Brain pericyte (primary cell): ENCODE measurements around the gene KIZ.

Experiments
- DNase-seq: peaks from one replicate; pipeline ENCODE4 v3.0.0-alpha.2; 2012; ENCODE audit warnings: low read depth, low spot score

The KIZ gene

DNA sequence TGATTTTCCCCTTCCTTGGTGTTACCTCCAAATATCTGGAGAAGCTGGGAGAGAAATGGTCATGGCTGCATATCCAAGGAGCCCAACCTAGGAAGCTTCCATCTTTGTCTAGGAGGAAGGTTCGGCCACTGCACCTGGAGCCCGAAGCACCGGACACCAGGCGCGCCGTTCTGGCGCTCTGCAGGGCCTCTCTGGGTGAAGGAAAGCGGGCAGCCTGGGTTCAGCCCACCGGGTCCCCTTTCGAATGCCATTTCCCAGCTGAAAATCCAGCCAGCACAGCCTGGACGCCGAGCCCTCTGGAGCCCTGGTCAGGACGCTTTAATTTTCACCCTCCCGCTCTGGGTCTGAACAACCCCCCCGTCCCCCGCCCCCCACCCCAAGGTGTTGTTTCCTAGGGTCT is 21.0 kb upstream of the KIZ start:
- DNase-seq: no peak

- DNase-seq: no peak
Observed at GRCh38 chr20:21105429-21106170, 20.3 kb upstream of the KIZ start.

DNA sequence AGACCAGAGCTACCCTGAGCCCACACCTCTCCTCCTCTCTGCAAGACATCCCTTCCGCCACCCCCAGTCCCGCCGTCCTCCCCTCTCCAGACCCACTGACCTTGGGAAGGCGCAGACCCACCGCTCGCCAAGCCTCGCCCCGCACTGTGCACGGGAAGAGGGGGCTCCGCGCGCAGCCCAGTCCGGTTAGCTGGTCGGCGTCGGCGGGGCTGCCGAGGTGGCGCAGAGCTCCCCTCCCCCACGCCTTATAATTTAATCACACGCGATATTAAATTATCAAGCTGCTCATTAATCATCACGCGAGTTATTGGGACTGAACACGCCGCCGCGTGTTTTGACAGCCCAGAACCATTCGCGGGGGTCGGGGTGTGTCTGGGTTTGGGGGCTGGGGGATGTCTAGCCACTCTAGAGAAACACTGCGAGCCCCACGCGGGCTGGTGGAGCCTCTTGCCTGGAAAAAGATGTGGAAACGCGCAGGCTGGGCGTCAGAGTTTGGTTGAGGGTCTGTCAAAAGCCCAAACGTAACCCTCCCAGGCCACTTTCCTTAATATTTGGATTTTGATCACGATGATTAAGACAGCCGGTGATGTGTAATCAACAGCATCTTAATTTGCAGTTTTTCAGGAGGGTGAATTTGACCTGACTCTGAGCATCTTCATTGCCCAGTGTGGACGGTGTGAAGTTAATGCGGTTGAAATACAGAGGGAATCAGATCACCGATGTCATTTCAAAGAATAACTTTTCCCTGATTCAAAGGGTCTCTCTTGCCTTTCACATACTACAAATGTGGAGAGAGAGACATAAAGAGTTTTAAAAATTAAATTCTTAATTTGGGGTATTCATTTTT is 19.5 kb upstream of the KIZ start, which contains the start of gene LINC00237:
Gene LINC00237, minus strand, starts transcription at position 188 of the 847 bp plus-strand sequence.
- no peak for DNase-seq

GRCh38 chr20:21109144-21109543 is 16.7 kb upstream of the KIZ start:
- DNase-seq: no peak

- DNase-seq: no peak
Observed at GRCh38 chr20:21110811-21111210, 15.1 kb upstream of the KIZ start.

- DNase-seq: no peak
Observed at GRCh38 chr20:21111416-21111815, 14.5 kb upstream of the KIZ start.

DNA sequence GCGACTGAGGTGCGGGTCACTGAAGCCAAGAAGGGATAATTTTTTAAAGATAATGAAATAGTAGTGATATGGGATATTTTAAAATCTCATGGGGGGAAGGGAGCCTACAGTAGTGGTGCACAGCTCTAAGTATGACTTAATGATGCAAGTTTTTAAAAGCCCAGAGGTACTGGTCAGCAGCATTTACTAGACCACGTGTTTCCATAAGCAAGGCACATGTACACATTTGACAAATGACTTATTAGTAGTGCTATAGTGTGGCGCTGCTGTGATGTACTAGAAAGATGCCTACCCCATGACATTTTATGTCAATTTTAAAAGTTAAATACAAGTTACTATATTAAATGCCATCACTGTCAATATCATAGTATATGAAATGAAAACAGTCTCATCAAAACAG is 12.2 kb upstream of the KIZ start:
- no peak for DNase-seq

DNA sequence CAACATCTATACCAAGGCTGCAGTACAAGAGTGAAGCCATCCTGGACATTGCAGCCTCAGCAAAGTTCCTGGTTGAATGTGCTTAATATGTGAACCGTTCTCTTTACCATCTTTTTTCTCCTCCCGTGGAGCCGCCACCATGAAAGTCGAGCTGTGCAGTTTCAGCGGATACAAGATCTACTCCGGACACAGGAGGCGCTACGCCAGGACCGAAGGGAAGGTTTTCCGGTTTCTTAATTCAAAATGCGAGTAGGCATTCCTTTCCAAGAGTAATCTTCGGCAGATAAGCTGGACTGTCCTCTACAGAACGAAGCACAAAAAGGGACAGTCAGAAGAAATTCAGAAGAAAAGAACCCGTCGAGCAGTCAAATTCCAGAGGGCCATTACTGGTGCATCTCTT is 11.3 kb upstream of the KIZ start:
- DNase-seq: no peak

DNA sequence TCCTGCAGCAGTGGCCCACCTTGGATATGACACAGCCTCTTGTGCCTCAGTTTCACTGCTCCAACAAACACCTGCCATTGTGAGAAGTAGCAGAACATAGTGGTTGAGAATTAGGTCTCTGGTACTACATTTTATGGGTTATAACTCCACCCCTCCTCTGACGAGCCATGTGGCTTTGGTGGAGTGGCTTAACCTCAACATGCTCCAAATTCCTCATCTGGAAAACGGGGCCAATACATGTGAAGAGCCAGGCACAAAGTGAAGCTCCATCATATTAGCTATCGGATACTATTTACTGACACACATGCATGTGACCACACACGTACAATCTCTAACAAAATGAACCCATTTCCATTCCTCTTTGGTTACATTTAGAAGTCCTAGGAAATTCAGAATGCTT is 8.4 kb upstream of the KIZ start:
- DNase-seq: no peak

GRCh38 chr20:21118138-21118537 is 7.7 kb upstream of the KIZ start:
- no peak for DNase-seq

DNA sequence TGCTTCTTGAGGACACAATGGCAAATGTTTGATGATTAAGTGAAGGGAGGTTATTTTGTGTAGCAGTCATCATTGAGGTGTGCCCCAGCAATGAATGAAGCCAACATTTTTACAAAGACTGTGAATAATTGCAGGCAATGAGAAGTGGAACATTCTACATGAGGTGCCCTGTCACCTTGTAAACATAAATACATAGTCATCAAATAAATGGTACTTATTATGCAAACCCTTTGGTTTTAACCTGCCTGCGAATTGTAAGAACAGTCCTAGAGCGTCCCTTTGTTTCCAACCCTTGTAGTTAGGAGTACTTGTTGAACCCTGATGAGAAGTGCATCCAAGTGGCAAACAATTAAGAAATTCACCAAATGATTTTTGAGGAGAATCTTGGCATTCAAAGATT is 7.1 kb upstream of the KIZ start:
- DNase-seq: no peak

- no peak for DNase-seq
Observed at GRCh38 chr20:21124190-21124589, 1.7 kb upstream of the KIZ start.

- no peak for DNase-seq
Observed at GRCh38 chr20:21125072-21125848, 622 bp upstream of the KIZ start.

- no peak for DNase-seq
Observed at GRCh38 chr20:21126581-21126870, 644 bp downstream of the KIZ start.

DNA sequence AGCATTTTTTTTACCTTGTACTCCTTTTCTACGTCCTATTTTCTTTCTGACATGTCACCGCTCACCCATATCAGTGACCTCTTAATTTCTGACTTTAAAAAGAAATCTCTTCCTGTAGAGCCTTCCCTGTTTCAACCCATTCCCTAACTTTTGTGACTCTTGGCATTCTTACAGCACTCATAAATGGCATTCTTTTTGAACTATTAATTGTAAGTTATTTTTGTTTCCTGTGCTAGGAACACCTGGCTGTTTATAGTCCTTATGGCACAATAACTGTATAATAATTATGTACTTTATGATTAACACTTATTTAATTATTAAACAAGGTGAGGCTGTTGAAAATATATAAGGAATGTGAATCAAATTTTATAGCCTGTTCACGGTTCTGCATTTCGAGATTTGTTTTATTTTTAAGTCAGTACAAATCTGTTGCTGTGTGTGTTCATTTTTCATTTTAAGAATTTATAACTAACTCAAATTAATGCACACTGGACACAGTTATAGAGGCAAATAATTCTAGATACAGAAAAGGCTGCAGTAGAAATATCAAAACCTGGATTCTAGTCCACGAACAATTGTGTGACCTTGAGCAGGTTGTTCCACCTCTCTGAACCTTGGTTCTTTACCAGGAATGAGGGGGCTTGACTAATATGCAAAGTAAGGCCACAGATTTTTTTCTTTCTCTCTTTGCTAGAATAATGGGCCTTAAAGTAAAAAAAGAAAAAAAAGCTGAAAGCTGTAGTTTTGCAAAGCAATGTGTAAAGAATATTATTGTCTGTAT is 1.5 kb downstream of the KIZ start:
- DNase-seq: no peak

- no peak for DNase-seq
Observed at GRCh38 chr20:21129861-21130260, 4.0 kb downstream of the KIZ start.

DNA sequence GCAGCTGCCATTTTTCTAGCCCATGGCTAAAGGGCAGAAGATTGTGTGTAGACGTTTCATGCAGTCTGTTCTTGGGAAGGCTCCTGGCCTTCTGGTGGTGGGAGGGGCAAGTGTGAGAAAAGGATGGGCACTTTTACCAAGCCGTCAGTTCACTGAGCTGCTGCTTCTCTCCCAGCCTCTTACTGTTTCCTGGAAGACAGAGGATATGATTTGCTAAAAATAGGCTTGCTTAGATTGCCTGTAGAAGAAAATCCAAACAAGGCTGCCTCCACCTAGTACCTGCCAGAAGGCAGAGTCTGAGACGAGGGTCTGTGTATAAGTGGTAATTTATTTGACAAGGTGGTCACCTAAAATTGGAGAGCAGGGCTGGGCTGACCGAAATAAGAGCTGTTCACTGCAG is 7.5 kb downstream of the KIZ start:
- DNase-seq: no peak

- DNase-seq: no peak
Observed at GRCh38 chr20:21133917-21134622, 8.2 kb downstream of the KIZ start.

- DNase-seq: no peak
Observed at GRCh38 chr20:21134883-21135493, 9.1 kb downstream of the KIZ start.

- no peak for DNase-seq
Observed at GRCh38 chr20:21136015-21136732, 10.3 kb downstream of the KIZ start.
